Ovary (tissue), 3 donors: Measurements from ENCODE around the gene GLUD1.

Experiments used
- POLR2A ChIP-seq: fragments of 450-650 bp; IDR thresholded peaks from one replicate; pipeline ENCODE4 v1.6.1; 2017; ENCODE audit warnings: antibody characterized with exemption, mild to moderate bottlenecking, moderate library complexity
- TF ChIP-seq, protein P1 (sequence below), 3 donors: fragments of 450-650 bp in 2 of 3; fragments of 200-600 bp in 1 of 3; IDR thresholded peaks; one replicate each; pipeline versions ENCODE4 v1.5.1 to v1.8.0; 2016 to 2022; ENCODE audit warnings: antibody characterized with exemption in 3 of 3, mild to moderate bottlenecking in 1 of 3
- donor health status: DM: no; HTN: no; CAD: no.

GRCh38 chr10:87068281-87068680 lies 26.4 kb downstream of the GLUD1 start:
- TF ChIP-seq, protein P1, sequence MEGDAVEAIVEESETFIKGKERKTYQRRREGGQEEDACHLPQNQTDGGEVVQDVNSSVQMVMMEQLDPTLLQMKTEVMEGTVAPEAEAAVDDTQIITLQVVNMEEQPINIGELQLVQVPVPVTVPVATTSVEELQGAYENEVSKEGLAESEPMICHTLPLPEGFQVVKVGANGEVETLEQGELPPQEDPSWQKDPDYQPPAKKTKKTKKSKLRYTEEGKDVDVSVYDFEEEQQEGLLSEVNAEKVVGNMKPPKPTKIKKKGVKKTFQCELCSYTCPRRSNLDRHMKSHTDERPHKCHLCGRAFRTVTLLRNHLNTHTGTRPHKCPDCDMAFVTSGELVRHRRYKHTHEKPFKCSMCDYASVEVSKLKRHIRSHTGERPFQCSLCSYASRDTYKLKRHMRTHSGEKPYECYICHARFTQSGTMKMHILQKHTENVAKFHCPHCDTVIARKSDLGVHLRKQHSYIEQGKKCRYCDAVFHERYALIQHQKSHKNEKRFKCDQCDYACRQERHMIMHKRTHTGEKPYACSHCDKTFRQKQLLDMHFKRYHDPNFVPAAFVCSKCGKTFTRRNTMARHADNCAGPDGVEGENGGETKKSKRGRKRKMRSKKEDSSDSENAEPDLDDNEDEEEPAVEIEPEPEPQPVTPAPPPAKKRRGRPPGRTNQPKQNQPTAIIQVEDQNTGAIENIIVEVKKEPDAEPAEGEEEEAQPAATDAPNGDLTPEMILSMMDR (IDR thresholded peaks at IDR 0.05) = no peak
- no peak for TF ChIP-seq POLR2A
